ENCODE data around the gene COX11. TPM values are rescaled to one million over a fixed set of nuclear protein-coding genes. Genes with fewer than 3 reads are reported as not detected.

COX11 gene
- total RNA-seq, result 10 to 100 TPM; 56.5 to 58.5 TPM

- ChIA-PET CTCF (interaction anchor here (1.0 kb wide), 1 partner anchor 24 kb away, joined by 4 read pairs; no protein-coding TSS in a partner anchor), POLR2A (no interaction called here)
These were observed at the start of gene COX11, which contains the start of gene STXBP4 for GRCh38 chr17:54968262-54968987. Gene COX11, minus strand, starts transcription at chr17:54968654. Its CDS starts 8 bp downstream, at chr17:54968646. Gene STXBP4, plus strand, starts transcription at chr17:54968765. Its CDS starts 17,455 bp downstream, at chr17:54986220.

- ChIA-PET CTCF (interaction anchor here (1.4 kb wide), 1 partner anchor 12 kb away, joined by 5 read pairs; no protein-coding TSS in a partner anchor), POLR2A (no interaction called here)
These were observed 37.1 kb upstream of the COX11 start for GRCh38 chr17:55005520-55005919.

GRCh38 chr17:55004484-55004883 is 36.0 kb upstream of the COX11 start:
- ChIA-PET CTCF (interaction anchor here (1.4 kb wide), 1 partner anchor 11 kb away, joined by 5 read pairs; no protein-coding TSS in a partner anchor), POLR2A (no interaction called here)

- CTCF ChIA-PET, result no interaction called here
These were observed 34.0 kb upstream of the COX11 start for GRCh38 chr17:55002458-55002857.

DNA sequence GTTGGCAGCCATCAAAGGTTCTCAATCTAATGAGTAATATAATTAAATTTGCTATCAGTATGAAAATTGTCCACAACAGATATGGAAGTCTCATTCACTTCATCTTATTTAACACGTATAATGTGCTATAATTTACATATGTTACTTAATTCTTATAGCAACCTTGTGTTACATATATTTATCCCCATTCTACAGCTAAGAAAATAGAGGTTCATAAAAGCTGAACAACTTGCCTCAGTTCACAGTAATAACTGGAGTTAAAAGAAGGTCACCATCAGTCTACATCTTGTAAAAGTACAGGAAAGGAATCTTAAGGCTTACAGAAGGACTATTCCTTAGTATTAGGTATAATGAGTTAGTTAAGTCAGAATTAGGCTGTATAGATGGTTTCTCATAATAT is 28.0 kb upstream of the COX11 start:
- ChIA-PET POLR2A (no interaction called here), CTCF (interaction anchor here (0.5 kb wide), 1 partner anchor 268 kb away, joined by 3 read pairs; no protein-coding TSS in a partner anchor)

More at GRCh38 chr17:55002458-55002857, 34.0 kb upstream of the COX11 start:
- POLR2A ChIA-PET, result interaction anchor here (0.6 kb wide), 1 partner anchor 13 kb away, joined by 3 read pairs; no protein-coding TSS in a partner anchor

DNA sequence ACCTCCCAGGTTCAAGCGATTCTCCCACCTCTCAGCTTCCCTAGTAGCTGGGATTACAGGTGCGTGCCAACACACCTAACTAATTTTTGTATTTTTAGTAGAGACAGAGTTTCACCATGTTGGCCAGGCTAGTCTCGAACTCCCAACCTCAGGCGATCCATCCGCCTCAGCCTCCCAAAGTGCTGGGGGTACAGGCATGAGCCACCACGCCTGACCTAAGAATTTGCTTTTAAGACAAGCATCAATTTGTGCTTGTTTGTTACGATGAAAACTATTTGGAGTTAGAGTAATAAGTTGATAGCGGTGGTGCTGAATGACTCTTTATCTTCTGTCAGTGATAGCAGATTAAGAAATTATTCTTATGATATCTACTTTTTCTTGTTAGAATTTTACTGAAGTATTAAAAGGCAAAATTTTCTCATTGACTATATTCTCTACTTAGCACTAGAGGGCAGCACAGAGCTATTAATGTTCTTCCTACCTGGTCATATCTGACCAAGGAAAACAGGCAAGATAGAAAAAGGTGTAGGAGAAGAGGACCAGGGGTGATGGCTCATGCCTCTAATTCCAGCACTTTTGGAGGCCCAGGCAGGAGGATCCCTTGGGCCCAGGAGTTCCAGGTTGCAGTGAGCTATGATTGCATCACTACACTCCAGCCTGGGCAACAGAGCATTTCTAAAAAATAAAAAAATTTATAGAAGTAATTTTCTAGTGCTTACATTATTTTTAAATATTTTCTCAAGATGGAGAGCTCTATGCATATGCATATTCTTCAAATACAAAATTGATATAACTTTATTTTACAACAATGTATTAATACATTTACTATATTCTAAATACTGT is 24.6 kb upstream of the COX11 start:
- ChIA-PET POLR2A (interaction anchor here (0.7 kb wide), 1 partner anchor 50 kb away, joined by 7 read pairs; no protein-coding TSS in a partner anchor), CTCF (interaction anchor here (0.6 to 3.4 kb wide), 13 partner anchors 12 to 442 kb away, joined by 3 to 9 read pairs (median 4); no protein-coding TSS in a partner anchor)

GRCh38 chr17:54991567-54991966 is 23.1 kb upstream of the COX11 start:
- ChIA-PET CTCF (interaction anchor here (1.0 to 3.4 kb wide), 3 partner anchors 18 to 365 kb away, joined by 3 to 9 read pairs (median 4); no protein-coding TSS in a partner anchor), POLR2A (no interaction called here)

DNA sequence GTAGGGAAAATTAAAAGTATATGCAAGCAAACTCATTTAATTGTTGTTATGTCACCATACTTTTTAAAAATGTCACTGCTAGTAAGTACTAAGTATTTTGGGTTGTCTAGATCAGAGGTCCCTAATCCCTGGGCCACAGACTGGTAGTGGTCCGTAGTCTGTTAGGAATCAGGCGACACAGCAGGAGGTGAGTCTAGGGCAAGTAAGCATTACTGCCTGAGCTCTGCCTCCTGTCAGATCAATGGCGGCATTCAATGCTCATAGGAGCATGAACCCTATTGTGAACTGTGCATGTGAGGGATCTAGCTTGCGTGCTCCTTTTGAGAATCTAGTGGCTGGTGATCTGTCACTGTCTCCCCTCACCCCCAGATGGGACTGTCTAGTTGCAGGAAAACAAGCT is 21.7 kb upstream of the COX11 start:
- ChIA-PET POLR2A (interaction anchor here (0.6 kb wide), 1 partner anchor 12 kb away, joined by 3 read pairs; no protein-coding TSS in a partner anchor), CTCF (interaction anchor here (0.6 kb wide), 1 partner anchor 451 kb away, joined by 3 read pairs; no protein-coding TSS in a partner anchor)

GRCh38 chr17:54985476-54985875 is 17.0 kb upstream of the COX11 start:
- ChIA-PET CTCF (no interaction called here), POLR2A (no interaction called here)

- POLR2A ChIA-PET, result no interaction called here
These were observed 14.8 kb upstream of the COX11 start for GRCh38 chr17:54983260-54983659.

DNA sequence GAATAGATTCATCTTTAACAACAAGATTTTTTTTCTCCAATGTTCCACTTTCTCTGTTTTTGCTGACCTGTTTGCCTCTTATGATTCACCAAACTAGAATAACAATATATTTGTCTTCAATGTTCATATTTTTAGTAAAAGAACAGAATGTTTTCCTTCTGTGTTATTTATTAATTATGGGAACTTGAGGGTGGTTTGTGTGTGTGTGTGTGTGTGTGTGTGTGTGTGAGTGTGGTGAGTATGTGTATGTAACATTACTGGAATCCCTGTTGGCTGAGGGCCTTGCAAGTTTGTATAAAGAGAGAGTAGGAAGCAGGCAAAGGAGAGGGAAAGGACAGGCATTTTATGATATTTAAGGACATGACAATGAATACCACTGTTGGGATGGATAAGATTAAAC is 13.9 kb upstream of the COX11 start:
- POLR2A ChIA-PET, result no interaction called here
- CTCF ChIA-PET, result no interaction called here

More at GRCh38 chr17:54983260-54983659, 14.8 kb upstream of the COX11 start:
- CTCF ChIA-PET, result no interaction called here

DNA sequence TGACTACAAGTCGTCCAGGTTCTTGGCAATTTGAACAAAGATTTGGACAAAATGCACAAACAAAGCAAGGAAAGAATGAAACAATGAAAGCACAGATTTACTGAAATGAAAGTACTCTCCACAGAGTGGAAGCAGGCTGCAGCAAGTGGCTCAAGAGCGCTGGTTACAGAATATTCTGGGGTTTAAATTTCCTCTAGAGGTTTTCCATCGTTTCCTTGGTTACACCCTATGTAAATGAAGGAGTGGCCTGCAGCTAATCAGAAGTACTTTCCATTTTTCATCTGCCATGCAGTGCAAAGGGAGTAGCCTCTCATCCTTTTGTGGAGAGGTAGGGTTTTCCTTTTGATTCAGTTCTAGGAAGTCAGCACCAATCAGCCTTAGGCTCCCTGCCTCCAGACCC is 11.9 kb upstream of the COX11 start:
- ChIA-PET POLR2A (no interaction called here), CTCF (no interaction called here)

- POLR2A ChIA-PET, result no interaction called here
These were observed 11.2 kb upstream of the COX11 start for GRCh38 chr17:54979657-54980056.

DNA sequence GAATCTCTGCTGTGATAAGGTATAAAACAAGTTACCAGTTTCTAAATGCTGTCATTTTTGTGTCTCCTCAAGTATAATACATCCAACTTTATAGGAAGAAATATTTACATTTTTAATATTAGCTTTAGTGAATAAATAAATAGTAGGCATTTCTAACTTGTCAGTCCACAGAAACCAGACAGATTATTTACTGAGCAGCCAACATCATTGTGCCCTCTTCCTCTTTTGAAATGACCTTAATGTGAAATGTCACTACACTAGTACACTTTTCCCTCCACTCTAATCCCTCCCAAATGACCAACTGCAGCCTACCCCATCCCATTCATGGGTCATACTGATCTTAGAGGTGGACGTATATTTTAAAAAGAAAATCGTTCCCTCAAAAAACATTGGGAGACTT is 9.3 kb upstream of the COX11 start:
- CTCF ChIA-PET, result no interaction called here
- POLR2A ChIA-PET, result no interaction called here

More at GRCh38 chr17:54979657-54980056, 11.2 kb upstream of the COX11 start:
- CTCF ChIA-PET, result interaction anchor here (0.6 kb wide), 1 partner anchor 725 kb away, joined by 3 read pairs; no protein-coding TSS in a partner anchor

DNA sequence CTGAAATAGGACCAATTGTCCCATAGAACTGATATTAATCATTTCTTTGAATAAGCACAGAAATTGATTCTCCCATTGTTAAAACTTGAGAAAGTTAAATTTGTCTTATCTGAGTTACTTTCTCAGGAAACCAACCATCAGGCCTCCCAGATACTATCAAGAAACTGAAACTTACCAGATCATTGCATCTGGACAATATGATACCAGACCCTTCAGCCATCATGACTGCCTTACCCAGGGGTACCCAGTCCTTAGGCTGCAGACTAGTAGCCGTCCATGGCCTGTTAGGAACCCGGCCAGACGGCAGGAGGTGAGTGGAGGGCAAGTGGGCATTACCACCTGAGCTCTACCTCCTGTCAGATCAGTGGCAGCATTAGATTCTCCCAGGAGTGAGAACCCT is 7.9 kb upstream of the COX11 start:
- ChIA-PET CTCF (no interaction called here), POLR2A (no interaction called here)

GRCh38 chr17:54974759-54975158 is 6.3 kb upstream of the COX11 start:
- ChIA-PET POLR2A (no interaction called here), CTCF (no interaction called here)

DNA sequence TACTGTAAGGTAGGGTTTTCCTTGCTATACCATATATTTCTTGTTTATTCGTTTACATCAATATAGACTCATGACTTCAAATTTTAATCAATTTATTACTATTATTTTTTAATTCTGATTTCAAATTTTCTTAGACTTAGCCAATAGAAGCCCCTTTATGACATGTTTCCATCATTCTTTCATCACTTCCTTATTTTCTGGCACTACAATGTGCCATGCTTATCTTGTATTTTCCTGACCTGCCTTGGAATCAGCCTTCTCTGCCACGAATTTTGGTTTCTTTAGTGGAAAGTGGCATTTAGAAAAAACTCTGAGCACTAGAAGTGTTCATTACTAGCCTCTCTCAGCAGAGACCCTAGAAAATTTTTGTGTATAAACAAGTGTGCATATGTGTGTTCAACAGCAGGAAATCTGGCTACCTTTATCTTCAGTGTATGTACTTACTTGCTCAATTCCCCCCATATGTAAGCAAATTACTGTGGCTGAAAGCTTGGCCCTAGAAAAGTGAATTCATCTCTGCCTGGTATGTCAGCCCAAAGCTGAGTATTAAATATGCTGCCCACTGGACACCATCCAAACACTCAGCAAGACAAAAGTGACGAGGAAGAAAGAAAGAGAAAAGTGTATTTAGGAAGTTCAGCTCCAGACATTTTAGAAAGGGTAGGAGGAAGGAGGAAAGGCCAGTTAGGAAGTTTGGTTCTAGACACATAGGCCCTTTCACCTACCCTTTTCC is 4.1 kb upstream of the COX11 start:
- POLR2A ChIA-PET, result no interaction called here
- CTCF ChIA-PET, result interaction anchor here (1.9 kb wide), 1 partner anchor 20 kb away, joined by 9 read pairs; no protein-coding TSS in a partner anchor

DNA sequence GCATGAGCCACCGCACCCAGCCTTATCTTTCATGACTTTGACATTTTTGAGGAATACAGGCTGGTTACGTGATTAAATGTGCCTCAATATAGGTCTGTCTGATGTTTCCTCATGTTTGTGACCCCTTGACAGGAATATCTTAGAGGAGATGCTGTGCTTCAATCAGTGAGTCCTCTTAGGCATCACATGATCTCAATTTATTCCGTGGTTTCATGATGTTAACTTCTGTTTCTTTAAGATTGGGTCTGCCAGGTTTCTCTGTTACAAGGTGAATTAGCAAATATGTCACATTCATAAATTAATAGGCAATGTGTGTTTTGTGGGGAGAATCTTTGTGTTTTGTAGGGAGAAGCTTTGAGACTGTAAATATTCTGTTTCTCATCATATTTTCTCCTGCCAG is 3.4 kb upstream of the COX11 start:
- ChIA-PET POLR2A (no interaction called here), CTCF (no interaction called here)

GRCh38 chr17:54971147-54971546 is 2.7 kb upstream of the COX11 start:
- POLR2A ChIA-PET, result no interaction called here
- CTCF ChIA-PET, result no interaction called here

All from activated CD8-positive, alpha-beta memory T cell treated with anti-CD3 and anti-CD28 coated beads for 36 hours (primary cell).